BLaER1 treated with 17β-estradiol and CSF1 and Interleukin-3, amounts not matched to agents 10 nM and 100 nM (cell line): ENCODE data around the gene SLC6A3.
"Not testable (repeated sequence)": the region's sequence is repeated elsewhere in the genome, so short reads cannot be mapped to it uniquely, and the experiment has no call there.

Experiments
- H3K27ac ChIP-seq, 11 experiments: shearing (Covaris generic); formaldehyde crosslinking; 2 replicates each; pipeline ENCODE4 v1.8.1; 2022
- H3K27me3 ChIP-seq, 11 experiments: shearing (Covaris generic); formaldehyde crosslinking; 2 replicates each; pipeline ENCODE4 v1.8.1; 2022
- H3K36me3 ChIP-seq, 11 experiments: shearing (Covaris generic); formaldehyde crosslinking; 2 replicates each; pipeline ENCODE4 v1.8.1; 2022
- H3K4me1 ChIP-seq, 10 experiments: shearing (Covaris generic); formaldehyde crosslinking; 2 replicates each; pipeline ENCODE4 v1.8.1; 2022
- H3K4me2 ChIP-seq, 11 experiments: shearing (Covaris generic); formaldehyde crosslinking; 2 replicates each; pipeline ENCODE4 v1.8.1; 2022
- H3K4me3 ChIP-seq, 10 experiments: shearing (Covaris generic); formaldehyde crosslinking; 2 replicates each; pipeline ENCODE4 v1.8.1; 2022
- H3K9ac ChIP-seq, 11 experiments: shearing (Covaris generic); formaldehyde crosslinking; 2 replicates each; pipeline ENCODE4 v1.8.1; 2022
- H3K9me3 ChIP-seq, 11 experiments: shearing (Covaris generic); formaldehyde crosslinking; replicated peaks in 1 of 11; 2 replicates each; pipeline ENCODE4 v1.8.1; 2022
- H4K20me1 ChIP-seq, 11 experiments: shearing (Covaris generic); formaldehyde crosslinking; 2 replicates each; pipeline ENCODE4 v1.8.1; 2022
- Cebpa-rat ChIP-seq, 11 experiments: shearing (Covaris generic); IDR thresholded peaks; 2 replicates each; pipeline ENCODE4 v1.8.1; 2022

The SLC6A3 gene

GRCh38 chr5:1465117-1465516, 19.9 kb upstream of the SLC6A3 start:
- peaks cover 0 to 20% (median 11%) of the 10 kb centered on the region in 10 experiments; a peak in 13 of 20 replicates for H3K4me1 ChIP-seq
- H3K27me3 ChIP-seq: no peaks in the 10 kb centered on the region
- H4K20me1 ChIP-seq: peaks cover 0 to 31% (median 0%) of the 10 kb centered on the region in 11 experiments; a peak in 6 of 22 replicates
- no peak overlapping the region for H3K9ac ChIP-seq
- peaks cover 7 to 26% (median 17%) of the 10 kb centered on the region in 11 experiments; a peak in 19 of 22 replicates for H3K9me3 ChIP-seq
- no peak overlapping the region for H3K4me3 ChIP-seq
- no peak overlapping the region for H3K27ac ChIP-seq
- no peak for TF ChIP-seq Cebpa-rat (IDR thresholded peaks at IDR 0.05)
- H3K4me2 ChIP-seq: no peak overlapping the region
- peaks cover 62 to 99% (median 76%) of the 10 kb centered on the region in 11 experiments for H3K36me3 ChIP-seq

- Histone ChIP-seq H3K27ac (no peak overlapping the region), H3K4me3 (no peak overlapping the region), H3K4me1 (peaks cover 0 to 25% (median 14%) of the 10 kb centered on the region in 10 experiments; a peak in 13 of 20 replicates)
These were observed 19.3 kb upstream of the SLC6A3 start for GRCh38 chr5:1464511-1464910.

GRCh38 chr5:1464096-1464446, 18.8 kb upstream of the SLC6A3 start:
- no peak overlapping the region for H3K27ac ChIP-seq
- TF ChIP-seq Cebpa-rat (IDR thresholded peaks at IDR 0.05): no peak
- peaks cover 57 to 89% (median 71%) of the 10 kb centered on the region in 11 experiments for H3K36me3 ChIP-seq

More at GRCh38 chr5:1464511-1464910, 19.3 kb upstream of the SLC6A3 start:
- H3K36me3 ChIP-seq: peaks cover 57 to 93% (median 71%) of the 10 kb centered on the region in 11 experiments
- H3K9me3 ChIP-seq: peaks cover 7 to 26% (median 17%) of the 10 kb centered on the region in 11 experiments; a peak in 19 of 22 replicates
- H3K9ac ChIP-seq: no peak overlapping the region
- H3K4me2 ChIP-seq: no peak overlapping the region
- TF ChIP-seq Cebpa-rat (IDR thresholded peaks at IDR 0.05): no peak
- peaks cover 0 to 28% (median 0%) of the 10 kb centered on the region in 11 experiments; a peak in 6 of 22 replicates for H4K20me1 ChIP-seq
- H3K27me3 ChIP-seq: no peaks in the 10 kb centered on the region

GRCh38 chr5:1463326-1464095, 18.3 kb upstream of the SLC6A3 start:
- Histone ChIP-seq H3K4me3 (no peak overlapping the region), H3K4me2 (no peak overlapping the region), H3K27me3 (no peaks in the 10 kb centered on the region), H3K9me3 (peaks cover 7 to 26% (median 18%) of the 10 kb centered on the region in 11 experiments; a peak in 21 of 22 replicates), H3K27ac (no peak overlapping the region), H3K9ac (no peak overlapping the region), H3K4me1 (peaks cover 0 to 21% (median 12%) of the 10 kb centered on the region in 10 experiments; a peak in 13 of 20 replicates), H4K20me1 (peaks cover 0 to 20% (median 0%) of the 10 kb centered on the region in 11 experiments; a peak in 5 of 22 replicates), H3K36me3 (peaks cover 57 to 83% (median 70%) of the 10 kb centered on the region in 11 experiments)
- TF ChIP-seq Cebpa-rat (IDR thresholded peaks at IDR 0.05): no peak

More at GRCh38 chr5:1464096-1464446, 18.8 kb upstream of the SLC6A3 start:
- Histone ChIP-seq H3K4me2 (no peak overlapping the region), H3K4me1 (peaks cover 0 to 23% (median 14%) of the 10 kb centered on the region in 10 experiments; a peak in 13 of 20 replicates), H3K9ac (no peak overlapping the region), H3K4me3 (no peak overlapping the region), H4K20me1 (peaks cover 0 to 26% (median 0%) of the 10 kb centered on the region in 11 experiments; a peak in 6 of 22 replicates), H3K9me3 (peaks cover 7 to 26% (median 17%) of the 10 kb centered on the region in 11 experiments; a peak in 19 of 22 replicates), H3K27me3 (no peaks in the 10 kb centered on the region)

GRCh38 chr5:1462358-1462757, 17.1 kb upstream of the SLC6A3 start:
- Histone ChIP-seq H3K9me3 (peaks cover 16 to 38% (median 30%) of the 10 kb centered on the region in 11 experiments), H3K4me1 (peaks cover 0 to 21% (median 12%) of the 10 kb centered on the region in 10 experiments; a peak in 13 of 20 replicates), H3K27ac (no peak overlapping the region), H3K9ac (no peak overlapping the region), H3K36me3 (peaks cover 54 to 75% (median 61%) of the 10 kb centered on the region in 11 experiments), H3K4me3 (no peak overlapping the region), H3K27me3 (no peaks in the 10 kb centered on the region), H4K20me1 (peaks cover 0 to 12% (median 0%) of the 10 kb centered on the region in 11 experiments; a peak in 5 of 22 replicates), H3K4me2 (no peak overlapping the region)
- no peak for TF ChIP-seq Cebpa-rat (IDR thresholded peaks at IDR 0.05)

- H3K4me1 ChIP-seq: peaks cover 0 to 21% (median 12%) of the 10 kb centered on the region in 10 experiments; a peak in 13 of 20 replicates
- peaks cover 25 to 39% (median 32%) of the 10 kb centered on the region in 11 experiments for H3K9me3 ChIP-seq
- TF ChIP-seq Cebpa-rat (IDR thresholded peaks at IDR 0.05): no peak
- no peaks in the 10 kb centered on the region for H3K27me3 ChIP-seq
- peak overlapping the region in 1 of 11 experiments; percentile 73; a peak in 2 of 22 replicates for H3K4me2 ChIP-seq
- H3K27ac ChIP-seq: no peak overlapping the region
- H4K20me1 ChIP-seq: peaks cover 0 to 12% (median 0%) of the 10 kb centered on the region in 11 experiments; a peak in 5 of 22 replicates
- H3K9ac ChIP-seq: no peak overlapping the region
- peaks cover 44 to 72% (median 54%) of the 10 kb centered on the region in 11 experiments for H3K36me3 ChIP-seq
- H3K4me3 ChIP-seq: no peak overlapping the region
These were observed 16.2 kb upstream of the SLC6A3 start for GRCh38 chr5:1461396-1461795.

- Histone ChIP-seq H3K4me1 (peaks cover 0 to 21% (median 12%) of the 10 kb centered on the region in 10 experiments; a peak in 13 of 20 replicates), H3K4me2 (peak overlapping the region in 7 of 11 experiments; percentile 45 to 78 (median 55); a peak in 13 of 22 replicates), H3K9me3 (peaks cover 28 to 38% (median 34%) of the 10 kb centered on the region in 11 experiments), H3K36me3 (peaks cover 37 to 60% (median 44%) of the 10 kb centered on the region in 11 experiments), H4K20me1 (peaks cover 0 to 12% (median 0%) of the 10 kb centered on the region in 11 experiments; a peak in 4 of 22 replicates), H3K27me3 (no peaks in the 10 kb centered on the region), H3K27ac (no peak overlapping the region), H3K4me3 (no peak overlapping the region), H3K9ac (no peak overlapping the region)
- no peak for TF ChIP-seq Cebpa-rat (IDR thresholded peaks at IDR 0.05)
These were observed 14.9 kb upstream of the SLC6A3 start for GRCh38 chr5:1460054-1460682.

- H3K36me3 ChIP-seq: peaks cover 31 to 53% (median 38%) of the 10 kb centered on the region in 11 experiments
- H3K27me3 ChIP-seq, H3K27ac ChIP-seq, H3K4me3 ChIP-seq, H3K9ac ChIP-seq, H3K4me2 ChIP-seq: not testable (repeated sequence)
- H3K9me3 ChIP-seq: peaks cover 35 to 42% (median 41%) of the 10 kb centered on the region in 11 experiments
- peaks cover 0 to 21% (median 12%) of the 10 kb centered on the region in 10 experiments; a peak in 13 of 20 replicates for H3K4me1 ChIP-seq
- peaks cover 0 to 12% (median 0%) of the 10 kb centered on the region in 11 experiments; a peak in 4 of 22 replicates for H4K20me1 ChIP-seq
These were observed 14.2 kb upstream of the SLC6A3 start for GRCh38 chr5:1459435-1459834.

- not testable (repeated sequence) for H4K20me1 ChIP-seq, H3K4me3 ChIP-seq, H3K4me2 ChIP-seq, H3K27ac ChIP-seq, H3K9ac ChIP-seq, H3K27me3 ChIP-seq
- H3K36me3 ChIP-seq: peaks cover 0 to 21% (median 7%) of the 10 kb centered on the region in 11 experiments; a peak in 18 of 22 replicates
- H3K4me1 ChIP-seq: peaks cover 0 to 18% (median 12%) of the 10 kb centered on the region in 10 experiments; a peak in 13 of 20 replicates
- peaks cover 60 to 70% (median 67%) of the 10 kb centered on the region in 11 experiments for H3K9me3 ChIP-seq
These were observed 11.1 kb upstream of the SLC6A3 start for GRCh38 chr5:1456110-1456881.
